ENCODE measurements around the gene GAS1. TPM values are rescaled to one million over a fixed set of nuclear protein-coding genes. Genes with fewer than 3 reads are reported as not detected.

GAS1 gene
- total RNA-seq, 1 donor from 2014 or later, result 307 TPM

- Mint-ChIP-seq H3K9me3 (ENCODE audit: unreplicated experiment) (no peaks in the 10 kb centered on the region), H3K4me3 (ENCODE audit: unreplicated experiment) (peak overlapping the region; percentile 4), H3K36me3 (ENCODE audit: unreplicated experiment) (no peaks in the 10 kb centered on the region), H3K4me1 (ENCODE audit: unreplicated experiment) (peaks cover 66% of the 10 kb centered on the region), H3K27ac (ENCODE audit: unreplicated experiment) (peak overlapping the region; percentile 82), H3K27me3 (ENCODE audit: unreplicated experiment) (no peaks in the 10 kb centered on the region)
- no peak for TF ChIP-seq CTCF (IDR thresholded peaks at IDR 0.05)
- DNase-seq (ENCODE audit: extremely low spot score, unreplicated experiment), result no peak
These were observed 27.7 kb upstream of the GAS1 start for GRCh38 chr9:86975036-86975435.

GRCh38 chr9:86974421-86974820, 27.1 kb upstream of the GAS1 start:
- no peaks in the 10 kb centered on the region for H3K9me3 Mint-ChIP-seq (ENCODE audit: unreplicated experiment)
- H3K27me3 Mint-ChIP-seq (ENCODE audit: unreplicated experiment), result no peaks in the 10 kb centered on the region
- no peaks in the 10 kb centered on the region for H3K36me3 Mint-ChIP-seq (ENCODE audit: unreplicated experiment)
- no peak for TF ChIP-seq CTCF (IDR thresholded peaks at IDR 0.05)
- H3K4me3 Mint-ChIP-seq (ENCODE audit: unreplicated experiment), result no peak overlapping the region
- DNase-seq (ENCODE audit: extremely low spot score, unreplicated experiment), result no peak
- peak overlapping the region; percentile 82 for H3K27ac Mint-ChIP-seq (ENCODE audit: unreplicated experiment)
- peaks cover 60% of the 10 kb centered on the region for H3K4me1 Mint-ChIP-seq (ENCODE audit: unreplicated experiment)

GRCh38 chr9:86971742-86972141, 24.4 kb upstream of the GAS1 start:
- Mint-ChIP-seq H3K27me3 (ENCODE audit: unreplicated experiment) (no peaks in the 10 kb centered on the region), H3K36me3 (ENCODE audit: unreplicated experiment) (no peaks in the 10 kb centered on the region), H3K9me3 (ENCODE audit: unreplicated experiment) (no peaks in the 10 kb centered on the region), H3K4me3 (ENCODE audit: unreplicated experiment) (no peak overlapping the region), H3K27ac (ENCODE audit: unreplicated experiment) (no peak overlapping the region), H3K4me1 (ENCODE audit: unreplicated experiment) (peaks cover 39% of the 10 kb centered on the region)
- DNase-seq (ENCODE audit: extremely low spot score, unreplicated experiment), result no peak
- TF ChIP-seq CTCF (IDR thresholded peaks at IDR 0.05), result no peak

- no peaks in the 10 kb centered on the region for H3K27me3 Mint-ChIP-seq (ENCODE audit: unreplicated experiment)
- peaks cover 24% of the 10 kb centered on the region for H3K4me1 Mint-ChIP-seq (ENCODE audit: unreplicated experiment)
- no peak overlapping the region for H3K4me3 Mint-ChIP-seq (ENCODE audit: unreplicated experiment)
- DNase-seq (ENCODE audit: extremely low spot score, unreplicated experiment), result no peak
- no peak for TF ChIP-seq CTCF (IDR thresholded peaks at IDR 0.05)
- no peaks in the 10 kb centered on the region for H3K9me3 Mint-ChIP-seq (ENCODE audit: unreplicated experiment)
- no peak overlapping the region for H3K27ac Mint-ChIP-seq (ENCODE audit: unreplicated experiment)
- no peaks in the 10 kb centered on the region for H3K36me3 Mint-ChIP-seq (ENCODE audit: unreplicated experiment)
These were observed 21.1 kb upstream of the GAS1 start for GRCh38 chr9:86968258-86968920.

- Mint-ChIP-seq H3K4me1 (ENCODE audit: unreplicated experiment) (peaks cover 23% of the 10 kb centered on the region), H3K27ac (ENCODE audit: unreplicated experiment) (peak overlapping the region; percentile 69), H3K27me3 (ENCODE audit: unreplicated experiment) (no peaks in the 10 kb centered on the region), H3K4me3 (ENCODE audit: unreplicated experiment) (no peak overlapping the region), H3K9me3 (ENCODE audit: unreplicated experiment) (no peaks in the 10 kb centered on the region), H3K36me3 (ENCODE audit: unreplicated experiment) (no peaks in the 10 kb centered on the region)
- TF ChIP-seq CTCF (IDR thresholded peaks at IDR 0.05), result no peak
- DNase-seq (ENCODE audit: extremely low spot score, unreplicated experiment), result no peak
These were observed 19.7 kb upstream of the GAS1 start for GRCh38 chr9:86966852-86967511.

Data from osteocyte (in vitro differentiated cells).